Measurements from ENCODE around the gene AGO3. TPM values are rescaled to one million over a fixed set of nuclear protein-coding genes. Genes with fewer than 3 reads are reported as not detected.

The AGO3 gene
- total and polyA plus RNA-seq, 4 donors: 3.0 to 19.5 (median 7.1) TPM

GRCh38 chr1:36062315-36062714 is 131.4 kb downstream of the AGO3 start:
- 93% methylated on average over 1 of the region's 1 CpG for WGBS
- TF ChIP-seq HNF4G (IDR thresholded peaks at IDR 0.05) (no peak), EGR1 (IDR thresholded peaks at IDR 0.05; ENCODE audit: low read depth in 2 of 2) (no peak), YY1 (IDR thresholded peaks at IDR 0.05) (no peak), JUND (IDR thresholded peaks at IDR 0.05) (no peak), SP1 (IDR thresholded peaks at IDR 0.05) (no peak), NR2F2 (IDR thresholded peaks at IDR 0.05) (no peak), FOXA1 (IDR thresholded peaks at IDR 0.05) (no peak), ATF3 (IDR thresholded peaks at IDR 0.05) (no peak), RAD21 (IDR thresholded peaks at IDR 0.05) (no peak)
- no peak overlapping the region for H3K4me3 ChIP-seq (ENCODE audit: low read depth in 1 of 3, low read length in 3 of 3)
- H3K27ac ChIP-seq (ENCODE audit: low read depth in 1 of 2, low read length in 2 of 2): no peak overlapping the region
- no peak for DNase-seq (ENCODE audit: low spot score)
- H3K9me3 ChIP-seq (ENCODE audit: control insufficient read depth in 4 of 4, low read length in 3 of 4): no peaks in the 10 kb centered on the region
- no peaks in the 10 kb centered on the region for H3K4me1 ChIP-seq (ENCODE audit: control insufficient read depth in 4 of 4, insufficient read depth in 4 of 4, low read length in 3 of 4)
- H3K27me3 ChIP-seq (ENCODE audit: control insufficient read depth in 4 of 4, insufficient read depth in 4 of 4, low read length in 3 of 4): no peaks in the 10 kb centered on the region
- H3K36me3 ChIP-seq (ENCODE audit: control insufficient read depth in 4 of 4, insufficient read depth in 3 of 4, low read depth in 1 of 4, low read length in 3 of 4): peaks cover 0 to 2% (median under 1%) of the 10 kb centered on the region in 4 donors
- no peak overlapping the region for H3K9ac ChIP-seq (ENCODE audit: low read depth in 1 of 2, low read length in 2 of 2)

- no peaks in the 10 kb centered on the region for H3K27me3 ChIP-seq (ENCODE audit: control insufficient read depth in 4 of 4, insufficient read depth in 4 of 4, low read length in 3 of 4)
- H3K4me3 ChIP-seq (ENCODE audit: low read depth in 1 of 3, low read length in 3 of 3): no peak overlapping the region
- H3K9me3 ChIP-seq (ENCODE audit: control insufficient read depth in 4 of 4, low read length in 3 of 4): no peaks in the 10 kb centered on the region
- no peak for DNase-seq (ENCODE audit: low spot score)
- no peaks in the 10 kb centered on the region for H3K36me3 ChIP-seq (ENCODE audit: control insufficient read depth in 4 of 4, insufficient read depth in 3 of 4, low read depth in 1 of 4, low read length in 3 of 4)
- H3K4me1 ChIP-seq (ENCODE audit: control insufficient read depth in 4 of 4, insufficient read depth in 4 of 4, low read length in 3 of 4): no peaks in the 10 kb centered on the region
- no peak overlapping the region for H3K27ac ChIP-seq (ENCODE audit: low read depth in 1 of 2, low read length in 2 of 2)
- no peak overlapping the region for H3K9ac ChIP-seq (ENCODE audit: low read depth in 1 of 2, low read length in 2 of 2)
- no peak for TF ChIP-seq MAX (IDR thresholded peaks at IDR 0.05)
- no peak for TF ChIP-seq YY1 (IDR thresholded peaks at IDR 0.05)
- no peak for TF ChIP-seq TAF1 (conservative IDR thresholded peaks at IDR 0.05)
- TF ChIP-seq NR2F2 (IDR thresholded peaks at IDR 0.05): no peak
- TF ChIP-seq FOXA1 (IDR thresholded peaks at IDR 0.05): no peak
- no peak for TF ChIP-seq HNF4G (IDR thresholded peaks at IDR 0.05)
- no peak for TF ChIP-seq ZBTB33 (IDR thresholded peaks at IDR 0.05)
- TF ChIP-seq JUND (IDR thresholded peaks at IDR 0.05): no peak
- no peak for TF ChIP-seq ATF3 (IDR thresholded peaks at IDR 0.05)
- no peak for TF ChIP-seq FOXA2 (IDR thresholded peaks at IDR 0.05)
- no peak for TF ChIP-seq RAD21 (IDR thresholded peaks at IDR 0.05)
- no peak for TF ChIP-seq GABPA (IDR thresholded peaks at IDR 0.05 in 1 of 2, conservative IDR thresholded peaks at IDR 0.05 in 1 of 2)
- TF ChIP-seq HNF4A (conservative IDR thresholded peaks at IDR 0.05): no peak
- TF ChIP-seq REST (IDR thresholded peaks at IDR 0.05): no peak
- no peak for TF ChIP-seq SP1 (IDR thresholded peaks at IDR 0.05)
These were observed 137.0 kb downstream of the AGO3 start for GRCh38 chr1:36067871-36068270.

Measured in liver (tissue), 9 donors.